ENCODE data around the gene MRPS18A. TPM values are rescaled to one million over a fixed set of nuclear protein-coding genes. Genes with fewer than 3 reads are reported as not detected.

The MRPS18A gene
- total RNA-seq, 4 donors from 2014 or later = 26.3 to 61.1 (median 45.1) TPM

- no peak for DNase-seq
- peaks cover 23 to 38% of the 10 kb centered on the region in 2 donors for H3K36me3 ChIP-seq
- H3K27me3 ChIP-seq = no peaks in the 10 kb centered on the region
- peaks cover 25 to 34% of the 10 kb centered on the region in 2 donors for H3K4me1 ChIP-seq
- H3K4me3 ChIP-seq (replicated peaks in 1 of 3) = no peak overlapping the region
- TF ChIP-seq POLR2A (IDR thresholded peaks at IDR 0.05) (no peak), CTCF (IDR thresholded peaks at IDR 0.05) (no peak)
- no peaks in the 10 kb centered on the region for H3K9me3 ChIP-seq
- WGBS, 2 donors = 94 to 97% methylated on average over 7 to 8 of the region's 8 CpGs
- H3K27ac ChIP-seq = peak overlapping the region in 1 of 3 donors; percentile 65
- intact Hi-C loops (cut with DNase I) = no loop called here
These were observed 16.4 kb downstream of the MRPS18A start for GRCh38 chr6:43671011-43671800.

GRCh38 chr6:43670623-43670986 is 17.0 kb downstream of the MRPS18A start:
- 94 to 98% methylated on average over 6 of the region's 6 CpGs for WGBS, 2 donors
- Histone ChIP-seq H3K9me3 (no peaks in the 10 kb centered on the region), H3K27me3 (no peaks in the 10 kb centered on the region), H3K4me3 (replicated peaks in 1 of 3) (no peak overlapping the region), H3K4me1 (peaks cover 25 to 34% of the 10 kb centered on the region in 2 donors), H3K36me3 (peaks cover 23 to 32% of the 10 kb centered on the region in 2 donors), H3K27ac (peak overlapping the region in 2 of 3 donors; percentile 65 to 87)
- no peak for DNase-seq
- intact Hi-C loops (cut with DNase I) = no loop called here
- TF ChIP-seq POLR2A (IDR thresholded peaks at IDR 0.05) (no peak), CTCF (IDR thresholded peaks at IDR 0.05) (no peak)

- TF ChIP-seq CTCF (IDR thresholded peaks at IDR 0.05) (no peak), POLR2A (IDR thresholded peaks at IDR 0.05) (no peak)
- 68 to 81% methylated on average over 6 of the region's 6 CpGs for WGBS, 2 donors
- Histone ChIP-seq H3K4me1 (peaks cover 25 to 34% of the 10 kb centered on the region in 2 donors), H3K4me3 (replicated peaks in 1 of 3) (no peak overlapping the region), H3K27me3 (no peaks in the 10 kb centered on the region), H3K36me3 (peaks cover 18 to 28% of the 10 kb centered on the region in 2 donors), H3K9me3 (no peaks in the 10 kb centered on the region), H3K27ac (peak overlapping the region; percentile 65 to 95 (median 87))
- intact Hi-C loops (cut with DNase I) = loop anchor here (5.0 to 10.0 kb wide), 3 partner anchors 55 to 285 kb away; no protein-coding TSS in a partner anchor
- DNase-seq = peak in 1 of 2 donors; percentile 20
These were observed 17.5 kb downstream of the MRPS18A start for GRCh38 chr6:43669922-43670622.

- peak; percentile 68 to 70 for DNase-seq
- H3K27me3 ChIP-seq = no peaks in the 10 kb centered on the region
- intact Hi-C loops (cut with DNase I) = loop anchor here (5.0 to 10.0 kb wide), 3 partner anchors 56 to 286 kb away; no protein-coding TSS in a partner anchor
- H3K4me1 ChIP-seq = peaks cover 25 to 34% of the 10 kb centered on the region in 2 donors
- H3K36me3 ChIP-seq = peaks cover 11 to 20% of the 10 kb centered on the region in 2 donors
- TF ChIP-seq POLR2A (IDR thresholded peaks at IDR 0.05) (no peak), CTCF (IDR thresholded peaks at IDR 0.05) (no peak)
- H3K9me3 ChIP-seq = no peaks in the 10 kb centered on the region
- 49 to 50% methylated on average over 9 to 11 of the region's 15 CpGs for WGBS, 2 donors
- H3K4me3 ChIP-seq (replicated peaks in 1 of 3) = no peak overlapping the region
- peak overlapping the region; percentile 65 to 95 (median 87) for H3K27ac ChIP-seq
These were observed 18.3 kb downstream of the MRPS18A start for GRCh38 chr6:43669050-43669921.
